AG04450 (cell line): Measurements from ENCODE around the gene KDM5C. TPM values are rescaled to one million over a fixed set of nuclear protein-coding genes. Genes with fewer than 3 reads are reported as not detected.

Experiments used
- CTCF ChIA-PET: fragments of 300-600, 350-600 bp; formaldehyde crosslinking; extraction: SDS; loops from one replicate; lab custom pipeline; 2022; ENCODE audit warnings: antibody characterized with exemption, inconsistent platforms; lab: Charles Lee
- POLR2A ChIA-PET: fragments of 350-600 bp; formaldehyde crosslinking; extraction: SDS; loops from one replicate; lab custom pipeline; 2021; ENCODE audit warnings: antibody characterized with exemption, inconsistent platforms; lab: Yijun Ruan, JAX
- DNase-seq: peaks from one replicate; pipeline ENCODE4 v3.0.0-alpha.2; 2011; ENCODE audit warnings: low read depth, low spot score
- H3K27ac ChIP-seq: one replicate; pipeline ENCODE4 v1.5.1; 2012; ENCODE audit warnings: low read depth, low read length, control low read depth
- H3K27me3 ChIP-seq: one replicate; pipeline ENCODE4 v1.6.0; 2012; ENCODE audit warnings: low read length; ENCODE audit not compliant: control insufficient read depth, insufficient read depth
- H3K4me3 ChIP-seq: 2 replicates; pipeline ENCODE4 v1.5.1; 2011; ENCODE audit warnings: mild to moderate bottlenecking, low read depth, low read length, control low read depth
- H3K9me3 ChIP-seq: 2 replicates; pipeline ENCODE4 v1.5.1; 2012; ENCODE audit warnings: low read length; ENCODE audit not compliant: control insufficient read depth, insufficient read depth
- CTCF ChIP-seq: IDR thresholded peaks from 2 replicates; pipeline ENCODE4 v1.5.1; 2011; ENCODE audit warnings: low read depth, low read length, control low read depth, inconsistent platforms
- polyA plus RNA-seq: library from polyadenylated mRNA; depleted of rRNA; stranded (reverse); fragments of >200 nt; gene quantifications from 2 replicates; pipeline ENCODE4 v1.2.3, GENCODE V29; 2011

The KDM5C gene
- polyA plus RNA-seq, 1 experiment: 42.7 TPM

GRCh38 chrX:53257166-53257565, 32.2 kb upstream of the KDM5C start:
- CTCF ChIA-PET: interaction anchor here (1.1 to 1.3 kb wide), 2 partner anchors 13 to 201 kb away, joined by 4 read pairs; no protein-coding TSS in a partner anchor
- POLR2A ChIA-PET: no interaction called here

GRCh38 chrX:53256446-53257041, 31.5 kb upstream of the KDM5C start:
- no peak overlapping the region for H3K4me3 ChIP-seq
- no peaks in the 10 kb centered on the region for H3K9me3 ChIP-seq
- ChIA-PET CTCF (no interaction called here), POLR2A (no interaction called here)
- H3K27me3 ChIP-seq: no peaks in the 10 kb centered on the region
- TF ChIP-seq CTCF: no peak
- DNase-seq: no peak
- H3K27ac ChIP-seq: no peak overlapping the region

More at GRCh38 chrX:53257166-53257565, 32.2 kb upstream of the KDM5C start:
- no peaks in the 10 kb centered on the region for H3K27me3 ChIP-seq
- no peak for DNase-seq
- H3K4me3 ChIP-seq: no peak overlapping the region
- no peak for TF ChIP-seq CTCF
- H3K9me3 ChIP-seq: no peaks in the 10 kb centered on the region
- no peak overlapping the region for H3K27ac ChIP-seq

- Histone ChIP-seq H3K27me3 (no peaks in the 10 kb centered on the region), H3K4me3 (no peak overlapping the region), H3K27ac (no peak overlapping the region), H3K9me3 (no peaks in the 10 kb centered on the region)
- POLR2A ChIA-PET: no interaction called here
- TF ChIP-seq CTCF: no peak
- DNase-seq: no peak
- CTCF ChIA-PET: interaction anchor here (0.9 kb wide), 1 partner anchor 190 kb away, joined by 3 read pairs; no protein-coding TSS in a partner anchor
Observed at GRCh38 chrX:53255738-53256191, 30.8 kb upstream of the KDM5C start.

GRCh38 chrX:53254570-53255461, 29.8 kb upstream of the KDM5C start:
- Histone ChIP-seq H3K9me3 (no peaks in the 10 kb centered on the region), H3K27me3 (no peaks in the 10 kb centered on the region), H3K4me3 (no peak overlapping the region), H3K27ac (no peak overlapping the region)
- no peak for TF ChIP-seq CTCF
- DNase-seq: no peak
- ChIA-PET CTCF (interaction anchor here (0.9 kb wide), 1 partner anchor 191 kb away, joined by 3 read pairs; no protein-coding TSS in a partner anchor), POLR2A (interaction anchor here (0.6 kb wide), 1 partner anchor 1066 kb away, joined by 3 read pairs; no protein-coding TSS in a partner anchor)
